ENCODE measurements around the gene CARS2. TPM values are rescaled to one million over a fixed set of nuclear protein-coding genes. Genes with fewer than 3 reads are reported as not detected.
"Not testable (repeated sequence)": the region's sequence is repeated elsewhere in the genome, so short reads cannot be mapped to it uniquely, and the experiment has no call there.

The CARS2 gene
- total RNA-seq, 4 donors from 2014 or later: 49.0 to 78.1 (median 68.4) TPM

GRCh38 chr13:110663491-110663890 is 42.4 kb downstream of the CARS2 start:
- DNase-seq: no peak
- TF ChIP-seq, protein P1, sequence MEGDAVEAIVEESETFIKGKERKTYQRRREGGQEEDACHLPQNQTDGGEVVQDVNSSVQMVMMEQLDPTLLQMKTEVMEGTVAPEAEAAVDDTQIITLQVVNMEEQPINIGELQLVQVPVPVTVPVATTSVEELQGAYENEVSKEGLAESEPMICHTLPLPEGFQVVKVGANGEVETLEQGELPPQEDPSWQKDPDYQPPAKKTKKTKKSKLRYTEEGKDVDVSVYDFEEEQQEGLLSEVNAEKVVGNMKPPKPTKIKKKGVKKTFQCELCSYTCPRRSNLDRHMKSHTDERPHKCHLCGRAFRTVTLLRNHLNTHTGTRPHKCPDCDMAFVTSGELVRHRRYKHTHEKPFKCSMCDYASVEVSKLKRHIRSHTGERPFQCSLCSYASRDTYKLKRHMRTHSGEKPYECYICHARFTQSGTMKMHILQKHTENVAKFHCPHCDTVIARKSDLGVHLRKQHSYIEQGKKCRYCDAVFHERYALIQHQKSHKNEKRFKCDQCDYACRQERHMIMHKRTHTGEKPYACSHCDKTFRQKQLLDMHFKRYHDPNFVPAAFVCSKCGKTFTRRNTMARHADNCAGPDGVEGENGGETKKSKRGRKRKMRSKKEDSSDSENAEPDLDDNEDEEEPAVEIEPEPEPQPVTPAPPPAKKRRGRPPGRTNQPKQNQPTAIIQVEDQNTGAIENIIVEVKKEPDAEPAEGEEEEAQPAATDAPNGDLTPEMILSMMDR (IDR thresholded peaks at IDR 0.05): no peak
- TF ChIP-seq POLR2A (IDR thresholded peaks at IDR 0.05): no peak
- no peaks in the 10 kb centered on the region for H3K27me3 ChIP-seq
- WGBS, 2 donors: 73 to 78% methylated on average over 7 of the region's 7 CpGs
- H3K4me3 ChIP-seq (replicated peaks in 1 of 3): no peak overlapping the region
- H3K9me3 ChIP-seq: no peaks in the 10 kb centered on the region
- intact Hi-C loops (cut with DNase I): no loop called here
- H3K4me1 ChIP-seq: no peaks in the 10 kb centered on the region
- no peak overlapping the region for H3K27ac ChIP-seq
- H3K36me3 ChIP-seq: peaks cover 33% of the 10 kb centered on the region in 2 donors

- 96 to 97% methylated on average over 16 of the region's 16 CpGs for WGBS, 2 donors
- no peak for TF ChIP-seq POLR2A (IDR thresholded peaks at IDR 0.05)
- TF ChIP-seq, protein P1 (IDR thresholded peaks at IDR 0.05): no peak
- no peak for DNase-seq
- no peaks in the 10 kb centered on the region for H3K4me1 ChIP-seq
- H3K36me3 ChIP-seq: peaks cover 33% of the 10 kb centered on the region in 2 donors
- no peaks in the 10 kb centered on the region for H3K9me3 ChIP-seq
- no peak overlapping the region for H3K27ac ChIP-seq
- intact Hi-C loops (cut with DNase I): no loop called here
- H3K4me3 ChIP-seq (replicated peaks in 1 of 3): no peak overlapping the region
- H3K27me3 ChIP-seq: no peaks in the 10 kb centered on the region
These were observed 43.0 kb downstream of the CARS2 start for GRCh38 chr13:110662777-110663443.

DNA sequence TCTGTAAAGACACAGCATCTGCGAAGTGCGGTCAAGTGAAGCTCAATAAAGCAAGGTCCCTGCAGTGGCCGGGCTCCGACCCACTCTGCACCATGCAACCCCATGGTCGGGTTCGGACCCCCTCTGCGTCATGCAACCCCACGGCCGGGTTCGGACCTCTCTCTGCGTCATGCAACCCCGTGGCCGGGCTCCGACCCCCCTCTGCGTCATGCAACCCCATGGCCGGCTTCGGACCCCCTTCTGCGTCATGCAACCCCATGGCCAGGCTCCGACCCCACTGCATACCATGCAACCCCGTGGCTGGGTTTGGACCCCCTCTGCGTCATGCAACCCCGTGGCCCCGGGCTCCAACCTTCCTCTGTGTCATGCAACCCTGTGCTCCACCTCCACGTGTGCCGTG is 43.8 kb downstream of the CARS2 start:
- no peak for TF ChIP-seq POLR2A (IDR thresholded peaks at IDR 0.05)
- TF ChIP-seq, protein P1 (IDR thresholded peaks at IDR 0.05): no peak
- no peak for DNase-seq
- H3K4me1 ChIP-seq: no peaks in the 10 kb centered on the region
- WGBS, 2 donors: 91 to 96% methylated on average over 22 to 23 of the region's 25 CpGs
- H3K4me3 ChIP-seq (replicated peaks in 1 of 3): no peak overlapping the region
- no peak overlapping the region for H3K27ac ChIP-seq
- intact Hi-C loops (cut with DNase I): no loop called here
- H3K9me3 ChIP-seq: no peaks in the 10 kb centered on the region
- no peaks in the 10 kb centered on the region for H3K27me3 ChIP-seq
- peaks cover 32 to 33% of the 10 kb centered on the region in 2 donors for H3K36me3 ChIP-seq

DNA sequence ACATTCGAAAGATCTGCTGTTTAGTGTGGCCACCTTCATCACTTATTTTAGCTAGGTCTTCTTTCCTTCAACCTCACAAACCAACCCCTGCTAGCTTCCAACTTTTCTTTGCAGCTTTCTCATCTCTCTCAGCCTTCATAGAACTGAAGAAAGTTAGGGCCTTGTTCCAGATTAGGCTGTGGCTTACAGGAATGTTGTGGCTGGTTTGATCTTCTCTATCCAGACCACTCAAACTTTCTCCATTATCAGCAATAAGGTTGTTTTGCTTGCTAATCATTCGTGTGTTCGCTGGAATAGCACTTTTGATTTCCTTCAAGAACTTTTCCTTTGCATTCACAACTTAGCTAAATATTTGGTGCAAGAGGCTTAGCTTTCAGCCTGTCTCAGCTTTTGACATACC is 44.7 kb downstream of the CARS2 start:
- Histone ChIP-seq H3K4me3 (replicated peaks in 1 of 3) (no peak overlapping the region), H3K27ac (no peak overlapping the region), H3K36me3 (peaks cover 24 to 28% of the 10 kb centered on the region in 2 donors), H3K27me3 (no peaks in the 10 kb centered on the region), H3K9me3 (no peaks in the 10 kb centered on the region), H3K4me1 (no peaks in the 10 kb centered on the region)
- intact Hi-C loops (cut with DNase I): no loop called here
- 96 to 99% methylated on average over 3 of the region's 3 CpGs for WGBS, 2 donors
- TF ChIP-seq, protein P1 (IDR thresholded peaks at IDR 0.05): no peak
- TF ChIP-seq POLR2A (IDR thresholded peaks at IDR 0.05): no peak
- DNase-seq: no peak

- DNase-seq; intact Hi-C loops (cut with DNase I); H3K27me3 ChIP-seq; H3K4me3 ChIP-seq (replicated peaks in 1 of 3); H3K27ac ChIP-seq; H3K4me1 ChIP-seq; H3K9me3 ChIP-seq: not testable (repeated sequence)
- peaks cover 5 to 17% of the 10 kb centered on the region in 2 donors for H3K36me3 ChIP-seq
- WGBS, 2 donors: 80 to 93% methylated on average over 6 of the region's 6 CpGs
These were observed 47.6 kb downstream of the CARS2 start for GRCh38 chr13:110658218-110658911.
